Colonic mucosa (tissue), 4 donors: Measurements from ENCODE around the gene SCAF11. TPM values are rescaled to one million over a fixed set of nuclear protein-coding genes. Genes with fewer than 3 reads are reported as not detected.

ENCODE experiments used
- DNase-seq: peaks from one replicate; pipeline ENCODE4 v3.0.0-alpha.2; 2020
- H3K27ac ChIP-seq: fragments of 200-600 bp; one replicate; pipeline ENCODE4 v1.8.0; 2021
- H3K27me3 ChIP-seq: fragments of 200-600 bp; one replicate; pipeline ENCODE4 v1.8.0; 2021
- H3K36me3 ChIP-seq: fragments of 200-600 bp; one replicate; pipeline ENCODE4 v1.8.0; 2021
- H3K4me1 ChIP-seq: fragments of 200-600 bp; one replicate; pipeline ENCODE4 v1.8.0; 2021; ENCODE audit warnings: mild to moderate bottlenecking
- H3K4me3 ChIP-seq: fragments of 200-600 bp; one replicate; pipeline ENCODE4 v1.8.0; 2021
- H3K9ac ChIP-seq, 2 donors: one replicate each; pipeline ENCODE4 v1.7.0; 2013; ENCODE audit warnings: control low read depth in 2 of 2, low read depth in 2 of 2, low read length in 2 of 2
- H3K9me3 ChIP-seq: fragments of 200-600 bp; one replicate; pipeline ENCODE4 v1.8.0; 2021
- CTCF ChIP-seq: fragments of 200-600 bp; IDR thresholded peaks from one replicate; pipeline ENCODE4 v1.8.0; 2022; ENCODE audit warnings: antibody characterized with exemption, mild to moderate bottlenecking
- intact Hi-C: fragments of 100-400 bp; cut with DNase I; formaldehyde crosslinking; loops from one replicate; pipeline ENCODE4 v1.14.1; 2022
- total RNA-seq, 2 donors: library from RNA; stranded (reverse); fragmentation: NEBNext Ultra II Directional in 1 of 2; extraction: Animal tissue kit (Norgen Biotek cat#: 25700) in 1 of 2; gene quantifications; one replicate each; pipeline ENCODE4 v1.2.1, GENCODE V29; 2021
- donor health status: healthy.
- donor health status: DM: no; HTN: no; CAD: no.
- donor health status: DM: no; HTN: no; CAD: no.

SCAF11 gene
- total RNA-seq, 2 donors from 2014 or later = 84.8 to 105 TPM

- intact Hi-C loops = no loop called here
- Histone ChIP-seq H3K36me3 (peaks cover 10% of the 10 kb centered on the region), H3K4me1 (no peaks in the 10 kb centered on the region), H3K27me3 (no peaks in the 10 kb centered on the region), H3K4me3 (no peak overlapping the region), H3K9ac (no peak overlapping the region), H3K27ac (no peak overlapping the region), H3K9me3 (no peaks in the 10 kb centered on the region)
- no peak for DNase-seq
- TF ChIP-seq CTCF = no peak
These were observed 56.9 kb downstream of the SCAF11 start for GRCh38 chr12:45933504-45933903.

- TF ChIP-seq CTCF = no peak
- no peak overlapping the region for H3K9ac ChIP-seq
- H3K36me3 ChIP-seq = peaks cover 20% of the 10 kb centered on the region
- H3K4me1 ChIP-seq = no peaks in the 10 kb centered on the region
- intact Hi-C loops = no loop called here
- H3K9me3 ChIP-seq = no peaks in the 10 kb centered on the region
- H3K27ac ChIP-seq = no peak overlapping the region
- no peaks in the 10 kb centered on the region for H3K27me3 ChIP-seq
- no peak overlapping the region for H3K4me3 ChIP-seq
- DNase-seq = no peak
These were observed 60.0 kb downstream of the SCAF11 start for GRCh38 chr12:45930369-45930768.

- intact Hi-C loops = no loop called here
- DNase-seq = no peak
- Histone ChIP-seq H3K4me3 (no peak overlapping the region), H3K4me1 (no peaks in the 10 kb centered on the region), H3K36me3 (peaks cover 26% of the 10 kb centered on the region), H3K9ac (no peak overlapping the region), H3K27me3 (no peaks in the 10 kb centered on the region), H3K27ac (no peak overlapping the region), H3K9me3 (no peaks in the 10 kb centered on the region)
- TF ChIP-seq CTCF = no peak
These were observed 62.1 kb downstream of the SCAF11 start for GRCh38 chr12:45928309-45928708.

- no peak for DNase-seq
- H3K4me3 ChIP-seq = no peak overlapping the region
- no peaks in the 10 kb centered on the region for H3K27me3 ChIP-seq
- no peak overlapping the region for H3K27ac ChIP-seq
- intact Hi-C loops = no loop called here
- no peak overlapping the region for H3K9ac ChIP-seq
- H3K36me3 ChIP-seq = no peaks in the 10 kb centered on the region
- H3K4me1 ChIP-seq = no peaks in the 10 kb centered on the region
- no peak for TF ChIP-seq CTCF
- H3K9me3 ChIP-seq = no peaks in the 10 kb centered on the region
These were observed 71.6 kb downstream of the SCAF11 start for GRCh38 chr12:45918818-45919217.

GRCh38 chr12:45915405-45915804 is 75.0 kb downstream of the SCAF11 start:
- Histone ChIP-seq H3K27ac (no peak overlapping the region), H3K9ac (no peak overlapping the region), H3K27me3 (no peaks in the 10 kb centered on the region), H3K4me1 (no peaks in the 10 kb centered on the region), H3K36me3 (no peaks in the 10 kb centered on the region), H3K4me3 (no peak overlapping the region), H3K9me3 (no peaks in the 10 kb centered on the region)
- intact Hi-C loops = no loop called here
- TF ChIP-seq CTCF = no peak
- no peak for DNase-seq

- no peaks in the 10 kb centered on the region for H3K27me3 ChIP-seq
- no peak for DNase-seq
- intact Hi-C loops = no loop called here
- H3K27ac ChIP-seq = no peak overlapping the region
- TF ChIP-seq CTCF = no peak
- H3K4me1 ChIP-seq = no peaks in the 10 kb centered on the region
- no peak overlapping the region for H3K9ac ChIP-seq
- no peak overlapping the region for H3K4me3 ChIP-seq
- H3K36me3 ChIP-seq = no peaks in the 10 kb centered on the region
- H3K9me3 ChIP-seq = no peaks in the 10 kb centered on the region
These were observed 76.3 kb downstream of the SCAF11 start for GRCh38 chr12:45914090-45914489.
